Measurements from ENCODE around the gene MEGF6.

The MEGF6 gene

DNA sequence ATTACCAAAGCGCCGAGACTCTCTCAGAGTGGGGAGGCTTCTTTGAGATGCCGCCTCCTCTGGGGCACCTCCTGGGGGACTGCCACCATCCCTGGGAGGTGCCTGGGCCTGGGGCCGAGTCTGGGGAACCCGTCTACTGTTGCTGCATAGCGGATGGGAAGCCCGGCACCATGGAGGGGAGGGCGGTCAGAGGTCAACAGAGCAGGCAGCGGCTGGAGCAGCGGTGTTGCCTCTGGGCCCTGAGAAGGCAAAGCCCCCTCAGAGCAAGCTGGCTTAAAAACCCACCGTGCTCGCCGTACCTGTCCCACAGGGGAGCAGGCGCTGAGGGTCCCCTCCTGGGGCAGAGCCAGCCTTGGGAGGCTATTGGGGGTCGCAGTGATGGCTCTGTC is 94.8 kb downstream of the MEGF6 start:
- DNase-seq, result no peak

DNA sequence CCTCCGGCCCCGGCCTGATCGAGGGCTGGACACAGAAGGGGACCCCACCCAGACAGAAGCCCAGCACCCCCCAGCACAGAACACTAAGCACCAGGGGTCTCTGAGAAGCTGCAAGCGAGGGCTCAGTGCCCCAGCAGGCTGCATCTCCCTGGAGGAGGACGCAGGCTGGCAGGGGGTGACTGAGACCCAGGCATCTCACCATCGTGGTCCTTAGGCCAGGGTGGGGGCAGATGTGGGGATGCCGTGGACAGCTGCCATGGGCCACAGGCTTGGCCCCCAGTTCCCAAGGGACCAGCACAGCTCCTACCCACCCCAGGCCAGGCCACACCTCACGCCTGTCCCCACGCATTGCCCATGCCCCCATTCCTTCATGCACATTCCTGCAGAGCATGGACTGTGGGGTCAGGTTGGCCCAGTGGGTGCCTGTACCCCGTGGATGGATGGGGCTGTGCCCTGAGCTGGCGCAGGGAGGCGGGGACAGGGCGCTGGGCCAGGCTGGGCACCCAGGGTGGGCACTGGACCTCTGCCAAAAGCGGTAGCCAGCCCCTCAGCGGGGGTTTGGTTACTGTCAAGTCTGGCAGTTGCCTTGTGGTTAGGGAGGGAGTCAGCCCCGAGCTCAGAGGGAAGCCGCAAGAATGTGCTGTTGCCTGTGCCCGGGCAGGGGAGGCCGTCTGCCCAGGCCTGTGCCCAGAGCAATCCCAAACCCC is 95.4 kb downstream of the MEGF6 start:
- no peak for DNase-seq

DNA sequence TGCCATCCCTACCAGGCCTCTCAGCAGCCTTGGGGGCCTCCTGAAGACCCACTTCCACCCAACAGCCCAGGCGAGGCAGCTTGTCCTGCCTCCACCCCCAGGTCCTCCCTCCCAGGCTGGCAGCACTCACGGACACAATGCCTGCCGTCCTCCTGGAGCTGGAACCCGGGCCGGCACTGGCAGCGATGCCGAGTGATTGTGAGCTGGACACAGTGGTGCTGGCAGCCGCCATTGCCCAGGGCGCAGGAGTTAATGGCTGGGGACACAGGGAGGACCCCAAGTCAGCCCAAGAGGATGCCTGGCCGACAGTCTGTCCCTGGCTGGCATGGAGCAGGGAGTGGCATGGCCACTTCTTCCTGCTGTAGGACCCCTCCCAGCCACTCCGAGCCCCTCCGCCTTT is 96.0 kb downstream of the MEGF6 start:
- no peak for DNase-seq

DNA sequence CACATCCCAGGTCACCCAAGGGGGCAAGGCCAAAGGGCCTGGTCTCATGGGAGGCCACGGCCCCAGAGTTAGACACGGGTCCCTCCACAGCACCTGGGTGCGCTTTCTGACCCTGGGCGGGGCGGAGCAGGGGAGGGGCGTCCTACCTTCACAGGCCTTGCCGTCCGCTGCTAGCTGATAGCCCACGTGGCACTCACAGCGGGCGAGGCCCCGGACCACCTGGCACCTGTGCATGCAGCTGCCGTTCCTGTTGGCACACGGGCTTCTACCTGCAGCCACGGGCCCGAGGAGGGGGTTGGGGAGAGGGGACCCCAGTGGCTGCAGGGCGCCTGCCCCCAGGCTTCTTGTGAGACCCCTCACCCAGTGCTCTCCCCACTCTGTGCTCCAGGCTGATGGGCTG is 96.9 kb downstream of the MEGF6 start:
- no peak for DNase-seq

DNA sequence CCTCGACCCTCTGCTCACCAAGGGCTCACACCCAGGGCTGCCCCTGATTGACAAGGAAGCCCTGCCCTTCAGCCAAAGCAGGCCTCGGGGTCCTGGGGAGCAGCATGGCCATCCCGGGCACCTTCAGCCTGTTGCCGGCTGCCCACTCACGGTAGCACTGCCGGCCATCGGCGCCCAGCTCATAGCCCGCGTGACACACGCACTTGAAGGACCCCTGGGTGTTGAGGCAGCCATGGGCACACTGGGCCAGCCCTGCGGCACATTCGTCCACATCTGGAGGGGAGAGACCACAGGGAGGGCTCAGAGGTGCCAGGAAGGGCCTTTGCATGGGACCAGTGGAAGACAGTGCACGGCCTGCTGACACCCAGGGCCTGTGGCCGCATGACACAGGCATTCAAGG is 99.5 kb downstream of the MEGF6 start:
- DNase-seq, result no peak

DNA sequence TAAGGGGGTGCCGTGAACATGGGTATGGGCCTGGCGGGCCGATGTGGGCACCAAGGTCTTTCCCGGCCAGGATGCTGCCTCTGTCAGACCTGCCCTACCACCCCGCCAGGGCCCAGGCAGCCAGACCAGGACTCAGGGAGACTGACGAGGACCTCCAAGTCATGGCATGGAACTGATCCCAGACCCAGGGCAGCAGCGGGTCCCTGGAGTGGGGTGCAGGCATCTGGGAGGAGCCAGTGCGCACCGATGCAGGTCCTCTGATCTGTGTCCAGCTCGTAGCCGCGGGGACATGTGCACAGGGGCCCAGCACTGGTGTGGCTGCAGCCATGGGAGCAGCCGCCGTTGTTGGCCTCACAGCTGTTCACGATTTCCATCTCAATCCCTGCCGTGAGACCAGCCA is 100.0 kb downstream of the MEGF6 start:
- no peak for DNase-seq

DNA sequence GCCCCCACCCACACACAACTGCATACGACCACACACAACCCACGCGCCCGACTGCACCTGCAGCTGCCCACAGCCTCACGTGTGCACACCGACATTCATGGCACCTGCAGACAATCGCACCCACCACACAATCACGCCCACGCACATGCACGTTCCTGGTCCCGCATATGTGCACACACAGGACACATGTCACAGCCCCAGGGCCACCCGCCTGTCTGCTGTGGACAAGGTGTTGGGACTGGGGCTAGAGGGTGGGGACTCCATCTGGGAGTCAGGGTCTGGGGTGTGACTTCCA is 100.4 kb downstream of the MEGF6 start:
- no peak for DNase-seq

DNA sequence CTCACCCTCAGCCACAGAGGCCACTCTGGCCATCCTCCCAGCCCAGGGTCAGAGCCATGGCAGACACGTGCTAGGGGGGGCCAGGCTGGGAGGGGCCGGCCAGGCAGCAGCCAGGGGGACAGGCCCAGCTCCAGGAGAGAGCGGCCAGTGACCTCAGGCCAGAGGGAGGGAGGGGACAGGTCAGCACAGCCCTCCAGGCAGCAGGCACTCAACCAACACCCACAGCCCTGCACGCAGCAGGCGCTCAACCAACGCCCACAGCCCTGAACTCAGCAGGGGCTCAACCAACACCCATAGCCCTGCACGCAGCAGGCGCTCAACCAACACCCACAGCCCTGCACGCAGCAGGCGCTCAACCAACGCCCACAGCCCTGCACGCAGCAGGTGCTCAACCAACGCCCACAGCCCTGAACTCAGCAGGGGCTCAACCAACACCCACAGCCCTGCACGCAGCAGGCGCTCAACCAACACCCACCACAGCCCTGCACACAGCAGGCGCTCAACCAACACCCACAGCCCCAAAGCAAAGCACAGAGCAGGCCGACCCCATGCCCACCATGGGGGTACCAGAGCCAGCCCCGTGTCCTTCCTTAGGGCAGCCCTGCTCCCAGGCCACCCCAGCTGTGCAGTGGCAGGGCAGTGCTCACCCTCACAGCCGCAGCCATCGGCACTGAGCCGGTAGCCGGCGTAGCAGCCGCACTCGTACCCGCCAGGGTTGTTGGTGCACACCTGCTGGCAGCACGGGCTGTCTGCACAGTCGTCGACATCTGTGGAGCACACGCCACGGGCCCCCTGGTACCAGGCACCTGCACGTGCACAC is 101.0 kb downstream of the MEGF6 start:
- DNase-seq, result no peak

DNA sequence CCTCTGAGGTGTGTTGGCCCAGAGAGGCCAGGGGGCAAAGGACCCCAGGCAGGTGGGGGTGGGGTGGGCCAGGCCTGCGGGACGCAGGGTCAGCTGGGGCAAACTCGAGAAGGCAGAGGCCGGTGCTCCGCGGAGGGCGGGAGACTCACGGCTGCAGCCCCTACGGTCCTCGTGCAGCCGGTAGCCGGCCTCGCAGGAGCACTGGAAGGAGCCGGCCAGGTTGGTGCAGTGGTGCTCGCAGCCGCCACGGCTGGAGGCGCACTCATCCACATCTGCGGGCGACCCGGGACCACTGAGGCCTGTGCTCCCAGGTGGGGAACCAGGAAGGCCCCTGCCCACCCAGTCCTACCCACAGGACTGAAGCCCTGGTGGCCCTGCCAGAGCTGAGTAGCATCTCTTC is 101.6 kb downstream of the MEGF6 start:
- no peak for DNase-seq

DNA sequence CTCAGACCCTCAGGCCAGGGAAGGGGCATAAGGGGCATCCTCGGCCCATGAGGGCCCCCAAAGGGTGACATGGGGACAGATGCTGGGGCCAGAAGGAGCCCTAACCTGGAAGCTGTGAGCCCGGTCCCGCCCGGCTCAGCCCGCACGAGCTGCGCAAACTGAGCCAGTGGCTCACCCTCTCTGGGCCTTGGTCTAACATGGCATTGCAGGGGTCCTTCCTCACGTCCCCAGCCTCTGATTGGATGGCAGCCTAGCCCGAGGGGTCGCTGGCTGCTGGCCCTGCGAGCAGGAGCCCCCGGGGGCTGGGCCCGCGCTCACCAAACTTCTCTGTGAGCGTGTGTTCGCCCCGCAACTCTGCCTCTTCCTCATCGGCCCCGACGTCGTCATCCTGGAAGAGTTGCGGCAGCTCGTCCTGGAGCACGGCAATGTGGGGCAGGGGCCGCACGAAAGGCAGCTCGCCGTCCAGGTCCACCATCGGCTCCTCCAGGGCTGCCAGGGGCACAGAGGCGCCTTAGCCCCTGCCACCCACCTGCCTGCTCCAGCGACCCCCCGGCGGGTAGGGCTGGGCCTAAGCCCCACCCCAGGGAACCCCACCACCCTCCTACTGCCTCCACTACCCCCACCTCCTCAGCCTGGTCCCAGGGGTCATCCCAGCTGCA is 102.4 kb downstream of the MEGF6 start:
- DNase-seq, result no peak

DNA sequence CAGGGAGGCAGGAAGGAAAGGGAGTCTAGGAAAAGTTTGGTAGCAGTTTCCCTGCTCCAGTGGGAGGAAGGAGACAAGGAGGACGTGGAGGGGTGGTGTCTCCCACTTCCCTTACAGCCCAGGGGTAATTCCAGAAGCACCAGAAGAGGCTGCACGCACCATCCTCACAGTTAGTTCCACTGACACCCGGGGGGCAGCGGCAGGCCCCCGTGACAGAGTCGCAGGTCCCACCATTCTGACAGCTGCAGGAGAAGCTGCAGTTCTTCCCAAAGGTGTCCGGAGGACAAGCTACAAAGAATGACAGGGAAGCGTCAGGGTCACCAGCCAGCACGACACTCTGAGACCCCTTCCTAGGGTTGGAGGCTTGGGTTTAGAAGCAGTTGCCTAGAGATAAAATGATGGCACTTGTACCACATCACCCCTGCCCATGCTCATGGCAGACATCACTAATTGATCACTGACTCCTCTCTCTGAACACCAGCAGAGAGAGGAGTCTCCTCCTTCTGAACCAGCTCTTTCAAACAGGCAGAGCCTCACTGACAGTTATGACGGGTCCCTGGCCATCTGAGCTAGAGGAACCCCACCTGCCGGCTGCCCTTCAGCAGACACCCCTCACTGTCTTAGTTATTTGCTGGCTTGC is 103.6 kb downstream of the MEGF6 start:
- no peak for DNase-seq

DNA sequence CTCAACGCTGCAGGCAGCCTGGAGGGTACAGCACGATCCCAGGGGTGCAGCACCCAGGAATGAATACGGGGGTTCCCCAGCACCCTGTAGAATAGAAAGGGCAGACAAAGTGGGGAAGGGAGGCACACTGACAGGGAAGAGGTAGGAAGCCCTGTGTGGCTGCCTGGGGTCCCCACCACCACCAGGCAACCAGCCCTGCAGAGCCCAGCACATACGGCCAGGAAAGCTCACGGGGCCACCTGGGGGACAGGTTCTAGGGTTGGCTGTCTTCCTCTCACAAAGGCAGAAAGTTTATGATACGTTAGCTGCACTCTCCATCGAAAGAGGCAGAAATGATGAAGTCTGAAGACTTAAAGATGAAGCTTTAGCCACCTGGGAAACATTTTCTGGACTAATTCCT is 104.4 kb downstream of the MEGF6 start:
- DNase-seq, result no peak

DNA sequence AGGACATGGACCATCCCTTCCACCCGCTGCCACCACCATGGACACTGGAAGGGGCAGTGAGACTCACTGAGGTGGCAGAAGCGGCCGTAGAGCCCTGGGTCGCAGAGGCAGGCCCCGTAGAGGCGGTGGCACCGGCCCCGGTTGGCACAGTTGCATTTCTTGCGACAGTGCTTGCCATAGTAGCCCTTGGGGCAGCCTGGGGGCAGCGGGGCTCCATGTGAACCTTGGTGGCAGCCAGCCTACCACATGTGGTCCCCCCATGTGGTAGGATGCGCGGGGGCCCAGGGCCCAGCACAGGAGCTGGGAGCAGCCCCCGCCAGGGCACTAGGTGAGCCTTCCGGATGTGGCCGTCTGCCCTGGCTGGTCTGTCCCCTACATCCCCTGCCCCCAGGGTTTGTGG is 105.3 kb downstream of the MEGF6 start:
- no peak for DNase-seq

DNA sequence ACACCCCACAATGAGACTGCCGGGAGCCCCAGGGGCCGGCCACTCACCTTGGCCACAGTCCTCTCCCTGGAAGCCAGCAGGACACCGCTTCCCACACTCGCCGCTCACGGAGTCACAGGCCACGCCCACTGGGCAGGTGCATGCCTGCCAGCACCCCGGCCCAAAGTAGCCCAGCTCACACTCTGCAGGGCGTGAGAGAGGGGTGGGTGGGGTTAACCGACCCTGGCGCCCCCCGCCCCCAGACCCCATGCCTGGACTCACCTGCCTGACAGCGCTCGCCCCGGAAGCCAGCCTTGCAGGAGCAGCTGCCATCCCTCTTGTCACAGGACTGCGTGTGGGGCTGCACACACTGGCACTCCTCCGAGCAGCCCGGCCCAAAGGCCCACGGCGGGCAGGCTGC is 106.1 kb downstream of the MEGF6 start:
- DNase-seq, result no peak

DNA sequence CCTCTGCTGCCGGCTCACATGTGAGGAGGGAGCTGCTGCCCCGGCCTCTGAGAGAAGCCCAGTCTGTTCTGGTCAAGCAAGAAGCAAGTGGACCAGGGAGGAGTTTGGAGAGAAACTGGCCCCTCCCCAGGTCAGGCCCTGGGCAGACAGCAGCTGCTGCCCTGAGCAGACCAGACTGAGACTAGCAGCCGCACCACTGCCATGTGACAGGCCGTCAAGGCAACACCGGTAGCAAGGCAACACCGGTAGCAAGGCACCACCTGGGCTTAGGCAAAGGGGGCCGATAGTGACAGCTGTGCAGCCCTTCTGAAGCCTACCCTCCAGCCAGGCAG is 106.5 kb downstream of the MEGF6 start:
- DNase-seq, result no peak

DNA sequence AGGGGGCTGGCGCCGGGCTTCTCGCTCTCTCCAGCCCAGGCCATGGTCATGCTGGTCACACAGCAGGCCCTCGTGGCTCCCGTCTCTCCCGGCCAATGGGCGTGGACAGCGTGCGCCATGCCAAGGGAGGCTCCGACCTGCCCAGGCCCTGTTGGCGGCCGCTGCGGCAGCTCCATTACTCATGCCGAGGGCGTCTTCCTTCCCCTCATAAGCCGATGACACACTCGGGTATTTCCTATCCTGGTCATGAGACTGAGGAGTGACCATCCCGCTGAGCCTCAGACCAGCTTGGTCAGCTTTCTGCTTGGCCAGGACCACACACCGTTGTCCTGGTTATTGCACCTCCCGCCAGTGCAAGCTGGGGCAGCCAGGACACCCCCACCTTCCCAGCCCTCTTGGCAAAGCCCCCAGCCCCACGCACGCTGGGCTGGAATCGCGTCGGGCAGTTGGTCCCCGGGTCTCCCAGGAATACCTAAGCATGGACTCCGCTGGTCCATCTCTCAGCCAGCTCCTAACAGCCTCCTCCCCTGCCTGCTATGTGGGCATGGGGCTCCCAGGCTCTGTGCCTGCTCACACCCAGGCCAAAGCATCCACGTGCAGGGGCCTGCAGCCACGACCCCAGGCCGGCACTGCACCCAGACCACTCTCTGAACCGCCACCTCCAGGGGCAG is 107.0 kb downstream of the MEGF6 start:
- peak; percentile 85 for DNase-seq

DNA sequence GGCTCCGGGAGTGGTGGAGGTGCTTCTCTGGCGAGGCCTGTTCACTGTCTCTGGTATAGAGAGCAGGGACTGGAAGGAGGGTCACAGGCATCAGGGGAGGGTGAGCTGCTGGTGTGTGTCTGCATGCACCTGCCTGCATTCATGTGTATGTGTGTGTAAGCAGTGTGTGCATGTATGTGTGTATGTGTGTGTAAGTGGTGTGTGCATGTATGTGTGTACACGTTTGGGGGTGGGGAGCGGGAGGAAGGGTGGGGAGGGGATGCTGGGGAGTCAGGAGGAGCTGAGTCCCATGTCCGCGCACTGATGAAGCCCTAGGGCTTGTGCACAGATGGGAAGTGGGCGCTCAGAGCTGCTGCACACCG is 107.8 kb downstream of the MEGF6 start:
- no peak for DNase-seq

DNA sequence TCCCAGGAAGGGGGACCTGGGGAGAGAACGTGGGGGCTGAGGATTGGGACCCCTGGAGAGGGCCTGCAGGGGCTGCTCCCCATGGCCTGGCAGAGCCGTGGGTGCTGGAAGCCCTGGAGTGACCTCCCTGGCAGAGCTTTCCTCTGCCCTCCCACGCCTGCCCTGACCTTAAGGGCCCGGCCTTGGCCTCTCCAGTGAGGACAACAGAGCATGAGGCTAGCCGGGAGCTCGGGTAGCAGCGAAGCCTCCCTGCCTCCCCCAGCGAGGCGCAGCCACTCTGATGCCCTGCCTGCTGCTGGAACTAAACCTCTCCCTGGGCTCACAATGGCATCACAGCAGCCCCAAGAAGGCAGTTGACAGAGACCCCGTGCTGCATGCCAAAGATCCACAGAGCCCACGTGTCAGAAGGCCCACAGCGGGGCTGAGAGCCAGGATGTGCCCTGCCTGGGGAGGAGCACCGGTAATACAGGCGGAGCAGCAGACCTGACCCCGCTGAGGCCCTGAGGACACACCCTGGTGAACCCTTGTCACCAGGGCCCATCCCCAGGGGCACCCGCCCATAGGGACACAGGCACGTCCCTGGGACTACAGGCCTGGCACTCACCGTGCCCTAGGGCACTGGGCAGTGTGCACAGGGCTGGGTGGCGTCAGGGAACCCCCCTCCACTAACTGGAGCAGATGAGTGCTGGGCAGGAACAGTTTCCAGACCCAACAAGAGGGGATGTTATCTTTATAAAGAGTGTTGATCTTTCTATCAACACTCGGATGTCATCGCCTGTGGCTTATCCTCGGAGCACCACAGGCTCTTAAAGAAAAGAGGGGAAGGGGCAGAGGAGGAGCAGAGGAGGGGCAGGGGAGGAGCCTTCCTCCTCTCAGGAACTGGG is 108.4 kb downstream of the MEGF6 start:
- DNase-seq, result no peak

DNA sequence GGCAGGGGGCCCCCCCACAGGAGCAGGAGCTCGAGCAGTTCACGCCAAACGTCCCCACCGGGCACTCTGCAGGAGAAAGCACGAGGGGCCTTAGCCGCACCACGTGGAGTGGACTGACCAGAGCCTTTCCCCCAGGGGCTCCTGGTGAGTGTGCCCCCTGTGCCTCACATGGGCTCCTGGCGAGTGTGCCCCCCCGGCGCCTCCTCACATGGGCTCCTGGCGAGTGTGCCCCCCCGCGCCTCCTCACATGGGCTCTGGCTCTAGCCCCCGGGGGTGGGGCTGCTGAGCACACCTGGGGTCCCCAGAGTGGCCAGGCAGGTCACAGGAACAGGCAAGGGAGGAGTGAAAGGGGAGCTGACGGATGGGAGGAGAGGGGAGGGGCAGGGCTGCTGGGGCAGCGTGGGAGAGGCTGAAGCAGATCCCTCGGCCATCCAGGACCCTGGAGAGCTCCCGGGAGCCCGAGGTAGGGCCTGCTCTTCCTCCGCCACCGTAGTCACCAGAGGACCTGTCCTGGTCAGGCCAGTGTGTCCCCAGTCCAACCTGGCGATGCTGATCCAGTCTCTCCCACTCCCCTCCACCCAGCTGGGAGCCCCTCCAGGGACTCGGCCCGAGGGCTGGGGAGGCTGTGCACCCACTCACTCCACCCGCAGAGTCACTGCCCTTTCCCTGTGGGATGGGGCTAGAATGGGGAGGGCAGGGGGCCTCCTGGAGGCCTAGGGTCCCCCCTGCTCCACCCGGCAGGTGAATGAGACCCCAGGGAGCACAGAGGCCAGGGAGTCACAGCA is 109.3 kb downstream of the MEGF6 start:
- DNase-seq, result no peak

DNA sequence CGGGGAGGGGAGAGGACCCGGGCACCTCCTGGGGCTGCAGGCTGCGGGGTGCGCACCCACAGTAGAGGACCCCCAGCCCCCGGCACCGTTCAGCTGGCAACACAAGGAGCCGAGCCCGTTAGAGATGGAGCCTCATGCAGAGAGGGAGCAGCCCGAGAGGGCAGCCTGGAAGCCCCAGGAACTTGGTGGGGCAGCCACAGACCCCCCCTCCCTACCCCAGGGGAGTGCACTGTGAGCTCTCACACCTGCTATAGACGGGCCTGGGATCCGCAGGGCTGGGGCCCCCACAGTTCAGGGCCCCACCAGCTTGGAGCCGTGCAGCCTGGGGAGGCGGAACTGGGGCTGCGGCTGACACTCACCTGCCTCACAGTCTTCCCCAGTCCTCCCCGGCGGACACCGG is 109.9 kb downstream of the MEGF6 start:
- DNase-seq, result no peak

DNA sequence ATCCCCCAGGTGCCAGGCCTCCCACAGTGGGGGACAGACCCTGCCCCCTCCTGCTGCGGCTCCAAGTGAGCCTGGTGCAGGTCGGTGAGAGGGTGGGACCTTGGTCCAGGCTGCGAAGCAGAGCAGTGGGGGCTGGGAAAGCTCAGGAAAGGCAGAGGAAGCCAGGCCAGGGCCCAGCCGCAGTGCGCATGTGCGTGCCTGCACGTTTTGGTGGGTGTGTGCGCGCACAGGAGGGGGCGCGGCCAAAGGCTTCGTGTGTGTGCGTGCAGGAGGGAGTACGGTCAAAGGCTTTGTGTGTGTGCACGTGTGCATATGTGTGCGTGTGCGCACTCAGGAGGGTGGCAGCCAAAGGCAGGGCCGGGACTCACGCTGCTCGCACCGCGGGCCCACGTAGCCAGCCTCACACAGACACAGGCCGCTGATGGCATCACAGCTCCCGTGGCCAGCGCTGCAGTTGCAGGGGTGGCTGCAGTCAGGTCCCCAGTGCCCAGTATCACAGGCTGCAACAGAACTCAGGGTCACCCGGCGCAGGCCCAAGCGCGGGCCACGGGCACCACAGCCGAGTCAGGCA is 111.0 kb downstream of the MEGF6 start:
- DNase-seq, result no peak
